Caco-2 (cell line): ENCODE data around the gene VWA2. TPM values are rescaled to one million over a fixed set of nuclear protein-coding genes. Genes with fewer than 3 reads are reported as not detected.

Source experiments
- Bru-seq: library from RNA; stranded (reverse); fragments of 400-500 nt; gene quantifications from one replicate; lab custom pipeline; 2021; lab: Mats Ljungman, UMichigan
- BruChase-seq, 2 experiments: library from RNA; stranded (reverse); fragments of 400-500 nt; gene quantifications; one replicate each; lab custom pipeline; 2021; lab: Mats Ljungman, UMichigan
- BruUV-seq: library from RNA; stranded (reverse); fragments of 400-500 nt; replicated peaks from 2 replicates; lab custom pipeline; 2021; lab: Mats Ljungman, UMichigan
- CTCF ChIA-PET: fragments of 300-600 bp; sonication (Branson Sonifier 250); formaldehyde crosslinking; loops from one replicate; lab custom pipeline; 2022; ENCODE audit warnings: antibody characterized with exemption; lab: Charles Lee
- POLR2A ChIA-PET: fragments of 300-600 bp; sonication (Branson Sonifier 250); formaldehyde crosslinking; loops from one replicate; lab custom pipeline; 2022; ENCODE audit warnings: antibody characterized with exemption; lab: Charles Lee
- DNase-seq, 2 experiments: peaks; one replicate each; pipeline versions ENCODE4 v3.0.0 to v3.0.0-alpha.2; 2020 to 2022
- H3K27me3 ChIP-seq: replicated peaks from 2 replicates; pipeline ENCODE4 v1.6.0; 2011; ENCODE audit warnings: low read length; ENCODE audit not compliant: control insufficient read depth, insufficient read depth
- H3K36me3 ChIP-seq: 2 replicates; pipeline ENCODE4 v1.5.1; 2011; ENCODE audit warnings: low read length; ENCODE audit not compliant: control insufficient read depth, insufficient read depth
- H3K4me1 ChIP-seq: fragments of 250-450 bp; sonication (Bioruptor Pico); 2 replicates; pipeline ENCODE4 v1.5.1; 2020; ENCODE audit warnings: mild to moderate bottlenecking
- H3K4me3 ChIP-seq: 2 replicates; pipeline ENCODE4 v1.5.1; 2011; ENCODE audit warnings: low read depth, mild to moderate bottlenecking, control low read depth, low read length
- H3K9me3 ChIP-seq: fragments of 250-450 bp; sonication (Bioruptor Pico); 2 replicates; pipeline ENCODE4 v1.5.1; 2020; ENCODE audit warnings: mild to moderate bottlenecking, moderate library complexity
- H3K27ac Mint-ChIP-seq: one replicate; pipeline ENCODE4 v1.8.0; 2022; ENCODE audit warnings: mixed read lengths; ENCODE audit not compliant: unreplicated experiment
- H3K27me3 Mint-ChIP-seq: one replicate; pipeline ENCODE4 v1.8.0; 2022; ENCODE audit warnings: mixed read lengths; ENCODE audit not compliant: insufficient read depth, unreplicated experiment
- H3K36me3 Mint-ChIP-seq: one replicate; pipeline ENCODE4 v1.8.0; 2022; ENCODE audit warnings: mild to moderate bottlenecking, mixed read lengths; ENCODE audit not compliant: insufficient read depth, unreplicated experiment
- H3K4me1 Mint-ChIP-seq: one replicate; pipeline ENCODE4 v1.8.0; 2022; ENCODE audit warnings: low read depth, mixed read lengths; ENCODE audit not compliant: unreplicated experiment
- H3K4me3 Mint-ChIP-seq: one replicate; pipeline ENCODE4 v1.8.0; 2022; ENCODE audit warnings: mild to moderate bottlenecking, moderate library complexity, mixed read lengths; ENCODE audit not compliant: unreplicated experiment
- H3K9me3 Mint-ChIP-seq: one replicate; pipeline ENCODE4 v1.8.0; 2022; ENCODE audit warnings: mixed read lengths; ENCODE audit not compliant: unreplicated experiment
- CTCF ChIP-seq, 2 experiments: fragments of 200-600 bp in 1 of 2; IDR thresholded peaks; 1 replicate in 1 of 2; 2 replicates in 1 of 2; pipeline versions ENCODE4 v1.5.1 to v1.8.0; 2011 to 2022; ENCODE audit warnings: antibody characterized with exemption in 1 of 2, control low read depth in 1 of 2, inconsistent platforms in 1 of 2, low read depth in 1 of 2, low read length in 1 of 2, mild to moderate bottlenecking in 1 of 2, moderate library complexity in 1 of 2; ENCODE audit not compliant: insufficient read depth in 1 of 2, severe bottlenecking in 1 of 2, unreplicated experiment in 1 of 2
- intact Hi-C: fragments of 100-400 bp; cut with micrococcal nuclease; formaldehyde crosslinking; loops from one replicate; pipeline ENCODE4 v1.10.0; 2022; ENCODE audit not compliant: unreplicated experiment
- long read RNA-seq: library from polyadenylated mRNA; stranded (forward); transcript quantifications from one replicate; pipeline ENCODE4 v2.0.0, GENCODE V29; 2022
- total RNA-seq: library from RNA; stranded (reverse); gene quantifications from 2 replicates; pipeline ENCODE4 v1.2.3, GENCODE V29; 2022

The VWA2 gene
- total RNA-seq, result 1.2 and 1.3 TPM in 2 replicates
- Bru-seq, nascent RNA, result percentile 41 among the genes with signal in this experiment
- percentile 42 among the genes with signal in this experiment for BruChase-seq, experiment 1, labeled RNA remaining after a 2-hour chase
- BruChase-seq, experiment 2, labeled RNA remaining after a 6-hour chase, result percentile 36 among the genes with signal in this experiment
- long read RNA-seq, partial matches to known transcripts, result 0 of 1 reads
- long read RNA-seq, other reads (novel, unspliced or antisense), result 1 of 1 reads

GRCh38 chr10:114239117-114239993 lies at the start of gene VWA2:
Gene VWA2, plus strand, starts transcription at chr10:114239254. Its CDS starts 9,460 bp downstream, at chr10:114248714.
- Histone ChIP-seq H3K36me3 (no peaks in the 10 kb centered on the region), H3K4me3 (peak within 1 kb of the TSS; percentile 61), H3K9me3 (no peaks in the 10 kb centered on the region), H3K4me1 (peaks cover 4% of the 10 kb centered on the region; the same call in 1 of the 2 replicates), H3K27me3 (no peaks in the 10 kb centered on the region; the same call in 1 of the 2 replicates)
- intact Hi-C loops, result loop anchor here (1.0 to 10.0 kb wide), 2 partner anchors 65 to 125 kb away; partner anchors contain the start of gene CCDC186
- H3K4me1 Mint-ChIP-seq, result no peaks in the 10 kb centered on the region
- H3K27me3 Mint-ChIP-seq, result peaks cover 4% of the 10 kb centered on the region
- H3K4me3 Mint-ChIP-seq, result peak within 1 kb of the TSS; percentile 69
- no TSS peak for BruUV-seq
- DNase-seq, result peak; percentile 62 to 85
- CTCF ChIA-PET, result interaction anchor here (1.0 kb wide), 1 partner anchor 65 kb away, joined by 3 read pairs; the partner anchor contains the start of gene CCDC186
- no peaks in the 10 kb centered on the region for H3K36me3 Mint-ChIP-seq
- H3K9me3 Mint-ChIP-seq, result no peaks in the 10 kb centered on the region
- TF ChIP-seq CTCF (IDR thresholded peaks at IDR 0.05; ENCODE audit: insufficient read depth in 1 of 2, low read depth in 1 of 2, low read length in 1 of 2, severe bottlenecking in 1 of 2, unreplicated experiment in 1 of 2), result peak; percentile 46 to 78
- POLR2A ChIA-PET, result no interaction called here
- H3K27ac Mint-ChIP-seq, result no peak within 1 kb of the TSS

DNA sequence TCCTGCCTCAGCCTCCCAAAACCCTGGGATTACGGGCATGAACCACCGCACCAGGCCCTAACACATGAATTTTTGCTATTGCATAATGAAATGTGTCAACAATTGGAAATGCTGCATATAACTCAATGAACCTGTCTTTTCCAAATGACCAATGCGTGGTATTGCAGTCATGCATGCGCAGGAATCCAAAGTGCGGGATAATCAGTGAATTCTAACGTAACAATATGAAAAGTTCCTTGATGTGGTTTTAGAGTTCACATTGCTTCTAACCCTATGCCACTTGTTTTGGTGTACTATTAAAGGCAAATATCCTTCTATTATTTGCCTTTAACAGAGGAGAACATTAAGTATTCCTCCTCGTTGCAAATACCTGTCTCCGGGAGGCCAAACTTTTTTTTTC lies 49.4 kb upstream of the VWA2 start:
- Mint-ChIP-seq H3K4me3 (no peak overlapping the region), H3K27ac (no peak overlapping the region), H3K9me3 (no peaks in the 10 kb centered on the region), H3K27me3 (no peaks in the 10 kb centered on the region), H3K4me1 (no peaks in the 10 kb centered on the region), H3K36me3 (no peaks in the 10 kb centered on the region)
- BruUV-seq, result no TSS peak
- Histone ChIP-seq H3K27me3 (no peaks in the 10 kb centered on the region), H3K9me3 (no peaks in the 10 kb centered on the region), H3K4me1 (no peaks in the 10 kb centered on the region), H3K36me3 (no peaks in the 10 kb centered on the region), H3K4me3 (no peak overlapping the region)
- intact Hi-C loops, result no loop called here
- DNase-seq, result no peak
- CTCF ChIA-PET, result no interaction called here
- TF ChIP-seq CTCF (IDR thresholded peaks at IDR 0.05; ENCODE audit: insufficient read depth in 1 of 2, low read depth in 1 of 2, low read length in 1 of 2, severe bottlenecking in 1 of 2, unreplicated experiment in 1 of 2), result no peak
- POLR2A ChIA-PET, result no interaction called here

DNA sequence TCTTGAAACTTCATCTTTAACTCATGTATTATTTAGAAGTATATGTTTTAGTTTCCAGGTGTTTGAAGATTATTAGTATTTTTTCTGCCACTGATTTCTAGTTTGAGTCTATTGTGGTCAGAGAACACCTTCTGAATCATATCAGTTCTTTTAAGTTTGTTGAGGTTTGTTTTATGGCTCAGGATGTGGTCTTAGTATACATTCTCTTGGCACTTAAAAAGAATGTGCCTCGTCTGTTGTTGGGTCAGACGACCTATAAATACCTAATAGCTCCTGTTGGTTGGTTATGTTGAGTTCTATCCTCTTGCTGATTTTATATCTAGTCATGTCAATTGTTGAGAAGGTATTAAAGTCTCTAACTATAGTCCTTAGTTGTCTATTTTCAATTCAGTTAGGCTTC lies 44.0 kb upstream of the VWA2 start:
- Histone ChIP-seq H3K9me3 (no peaks in the 10 kb centered on the region), H3K4me1 (peaks cover 6% of the 10 kb centered on the region; the same call in 1 of the 2 replicates), H3K4me3 (no peak overlapping the region), H3K27me3 (no peaks in the 10 kb centered on the region), H3K36me3 (no peaks in the 10 kb centered on the region)
- no peak overlapping the region for H3K4me3 Mint-ChIP-seq
- H3K4me1 Mint-ChIP-seq, result peaks cover 11% of the 10 kb centered on the region
- intact Hi-C loops, result no loop called here
- no peaks in the 10 kb centered on the region for H3K36me3 Mint-ChIP-seq
- BruUV-seq, result no TSS peak
- no peaks in the 10 kb centered on the region for H3K27me3 Mint-ChIP-seq
- DNase-seq, result no peak
- H3K9me3 Mint-ChIP-seq, result no peaks in the 10 kb centered on the region
- POLR2A ChIA-PET, result no interaction called here
- TF ChIP-seq CTCF (IDR thresholded peaks at IDR 0.05; ENCODE audit: insufficient read depth in 1 of 2, low read depth in 1 of 2, low read length in 1 of 2, severe bottlenecking in 1 of 2, unreplicated experiment in 1 of 2), result no peak
- H3K27ac Mint-ChIP-seq, result no peak overlapping the region
- CTCF ChIA-PET, result interaction anchor here (0.6 kb wide), 2 partner anchors 18 to 77 kb away, joined by 3 read pairs; no protein-coding TSS in a partner anchor
